Left ventricle myocardium inferior (tissue), 1 donor: ENCODE measurements around the gene FAM83F. TPM values are rescaled to one million over a fixed set of nuclear protein-coding genes. Genes with fewer than 3 reads are reported as not detected.

Experiments used
- DNase-seq: peaks from one replicate; pipeline ENCODE4 v3.0.0-alpha.2; 2020
- H3K27ac ChIP-seq: fragments of 200-600 bp; replicated peaks from 2 replicates; pipeline ENCODE4 v1.8.0; 2021
- H3K27me3 ChIP-seq: fragments of 200-600 bp; 2 replicates; pipeline ENCODE4 v1.8.0; 2021; ENCODE audit warnings: low read depth
- H3K36me3 ChIP-seq: fragments of 200-600 bp; 2 replicates; pipeline ENCODE4 v1.8.0; 2021
- H3K4me1 ChIP-seq: fragments of 200-600 bp; 2 replicates; pipeline ENCODE4 v1.8.0; 2021
- H3K4me3 ChIP-seq: fragments of 200-600 bp; 2 replicates; pipeline ENCODE4 v1.8.0; 2021; ENCODE audit warnings: mild to moderate bottlenecking, moderate library complexity
- H3K9me3 ChIP-seq: fragments of 200-600 bp; replicated peaks from 2 replicates; pipeline ENCODE4 v1.8.0; 2021
- intact Hi-C: fragments of 100-400 bp; cut with micrococcal nuclease; formaldehyde crosslinking; loops from one replicate; pipeline ENCODE4 v1.11.0; 2022
- total RNA-seq: library from RNA; stranded (reverse); fragmentation: NEBNext Ultra II Directional; extraction: Animal tissue kit (Norgen Biotek cat#: 25700); gene quantifications from one replicate; pipeline ENCODE4 v1.2.1, GENCODE V29; 2021
- TF ChIP-seq, protein P1 (sequence below): fragments of 200-600 bp; IDR thresholded peaks from 2 replicates; pipeline ENCODE4 v1.8.0; 2021; ENCODE audit warnings: antibody characterized with exemption, mild to moderate bottlenecking, borderline replicate concordance
- donor health status: DM: no; HTN: yes; CAD: no; lungs with severe emphysema.

The FAM83F gene
- total RNA-seq, 1 donor from 2014 or later: 4.4 TPM

GRCh38 chr22:39979048-39979447 lies 15.7 kb upstream of the FAM83F start:
- Histone ChIP-seq H3K36me3 (no peaks in the 10 kb centered on the region), H3K27ac (no peak overlapping the region), H3K27me3 (peaks cover 55% of the 10 kb centered on the region), H3K4me3 (no peak overlapping the region), H3K4me1 (peaks cover 2% of the 10 kb centered on the region), H3K9me3 (no peaks in the 10 kb centered on the region)
- no peak for DNase-seq
- TF ChIP-seq, protein P1, sequence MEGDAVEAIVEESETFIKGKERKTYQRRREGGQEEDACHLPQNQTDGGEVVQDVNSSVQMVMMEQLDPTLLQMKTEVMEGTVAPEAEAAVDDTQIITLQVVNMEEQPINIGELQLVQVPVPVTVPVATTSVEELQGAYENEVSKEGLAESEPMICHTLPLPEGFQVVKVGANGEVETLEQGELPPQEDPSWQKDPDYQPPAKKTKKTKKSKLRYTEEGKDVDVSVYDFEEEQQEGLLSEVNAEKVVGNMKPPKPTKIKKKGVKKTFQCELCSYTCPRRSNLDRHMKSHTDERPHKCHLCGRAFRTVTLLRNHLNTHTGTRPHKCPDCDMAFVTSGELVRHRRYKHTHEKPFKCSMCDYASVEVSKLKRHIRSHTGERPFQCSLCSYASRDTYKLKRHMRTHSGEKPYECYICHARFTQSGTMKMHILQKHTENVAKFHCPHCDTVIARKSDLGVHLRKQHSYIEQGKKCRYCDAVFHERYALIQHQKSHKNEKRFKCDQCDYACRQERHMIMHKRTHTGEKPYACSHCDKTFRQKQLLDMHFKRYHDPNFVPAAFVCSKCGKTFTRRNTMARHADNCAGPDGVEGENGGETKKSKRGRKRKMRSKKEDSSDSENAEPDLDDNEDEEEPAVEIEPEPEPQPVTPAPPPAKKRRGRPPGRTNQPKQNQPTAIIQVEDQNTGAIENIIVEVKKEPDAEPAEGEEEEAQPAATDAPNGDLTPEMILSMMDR: no peak
- intact Hi-C loops: no loop called here

GRCh38 chr22:39979458-39979857 lies 15.3 kb upstream of the FAM83F start:
- DNase-seq: no peak
- H3K9me3 ChIP-seq: no peaks in the 10 kb centered on the region
- H3K4me1 ChIP-seq: no peaks in the 10 kb centered on the region
- no peak overlapping the region for H3K4me3 ChIP-seq
- intact Hi-C loops: no loop called here
- no peaks in the 10 kb centered on the region for H3K36me3 ChIP-seq
- H3K27ac ChIP-seq: no peak overlapping the region
- TF ChIP-seq, protein P1: no peak
- peaks cover 54% of the 10 kb centered on the region for H3K27me3 ChIP-seq

DNA sequence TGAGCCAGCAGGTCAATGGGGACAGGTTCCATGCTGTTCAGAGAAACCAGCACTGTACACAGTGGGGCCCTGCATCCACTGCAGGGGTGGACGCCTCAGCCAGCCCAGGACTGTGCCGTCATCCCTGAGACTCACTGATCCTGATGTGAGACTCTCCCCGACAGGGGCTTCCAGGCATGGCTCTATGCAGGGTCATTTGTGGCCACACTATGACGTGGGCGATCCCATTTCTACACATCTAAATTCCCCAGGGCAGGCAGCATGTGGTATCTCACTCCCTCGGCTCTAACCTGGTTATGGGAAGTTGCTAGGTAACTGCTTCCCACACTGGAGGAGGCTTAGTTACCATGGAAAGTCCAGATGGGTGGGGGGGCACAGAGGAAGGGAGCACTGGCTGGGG lies 14.2 kb upstream of the FAM83F start:
- peaks cover 43% of the 10 kb centered on the region for H3K27me3 ChIP-seq
- intact Hi-C loops: no loop called here
- H3K4me3 ChIP-seq: no peak overlapping the region
- no peak for DNase-seq
- no peaks in the 10 kb centered on the region for H3K9me3 ChIP-seq
- no peaks in the 10 kb centered on the region for H3K36me3 ChIP-seq
- TF ChIP-seq, protein P1: no peak
- H3K27ac ChIP-seq: no peak overlapping the region
- H3K4me1 ChIP-seq: peaks cover under 1% of the 10 kb centered on the region

GRCh38 chr22:39983346-39983745 lies 11.4 kb upstream of the FAM83F start:
- Histone ChIP-seq H3K27ac (no peak overlapping the region), H3K36me3 (no peaks in the 10 kb centered on the region), H3K9me3 (no peaks in the 10 kb centered on the region), H3K27me3 (peaks cover 20% of the 10 kb centered on the region), H3K4me1 (peaks cover 4% of the 10 kb centered on the region), H3K4me3 (no peak overlapping the region)
- intact Hi-C loops: no loop called here
- TF ChIP-seq, protein P1: no peak
- no peak for DNase-seq

DNA sequence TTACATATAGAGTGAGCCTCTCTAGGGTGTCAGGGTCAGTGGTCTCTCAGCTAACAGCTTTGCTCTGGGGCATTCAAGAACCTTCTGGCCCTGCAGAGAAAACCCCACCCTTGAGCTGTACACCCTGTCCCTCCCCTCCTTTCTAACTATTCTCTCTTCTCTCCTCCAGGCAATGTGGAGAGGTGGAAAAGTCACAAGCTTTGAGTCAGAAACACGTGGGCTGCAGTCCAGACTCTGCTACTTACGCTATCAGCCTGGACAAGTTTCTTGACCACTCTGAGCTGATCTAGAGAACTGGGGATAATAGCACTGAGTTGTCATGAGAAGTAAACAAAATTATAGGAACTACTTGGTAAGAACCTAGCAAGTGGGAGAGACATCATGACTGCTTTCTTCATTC lies 10.7 kb upstream of the FAM83F start:
- DNase-seq: no peak

More for the DNA sequence above, 10.7 kb upstream of the FAM83F start:
- peaks cover 7% of the 10 kb centered on the region for H3K4me1 ChIP-seq
- intact Hi-C loops: no loop called here
- H3K27ac ChIP-seq: no peak overlapping the region
- H3K4me3 ChIP-seq: no peak overlapping the region
- H3K36me3 ChIP-seq: no peaks in the 10 kb centered on the region
- no peaks in the 10 kb centered on the region for H3K9me3 ChIP-seq
- TF ChIP-seq, protein P1: no peak
- H3K27me3 ChIP-seq: peaks cover 14% of the 10 kb centered on the region
